Measurements from ENCODE around the gene SPNS3.

SPNS3 gene

DNA sequence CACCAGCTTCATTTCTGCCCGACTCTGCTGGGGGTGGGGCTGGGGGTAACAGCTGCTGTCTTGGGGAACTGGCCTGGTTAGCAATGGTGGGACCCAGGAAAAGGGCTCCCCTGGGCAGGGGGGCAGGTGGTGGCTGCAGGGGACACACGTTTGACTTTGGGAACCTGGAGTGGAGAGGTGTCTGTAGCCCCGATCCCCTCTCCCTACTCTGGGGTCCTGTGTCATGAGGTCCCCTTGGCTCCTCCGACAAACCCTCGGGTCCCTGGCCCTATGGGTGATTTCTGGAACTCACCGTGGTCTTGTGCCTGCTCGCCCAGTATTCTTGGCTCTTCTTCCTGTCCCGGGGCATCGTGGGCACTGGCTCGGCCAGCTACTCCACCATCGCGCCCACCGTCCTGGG, 12.0 kb downstream of the SPNS3 start:
- peaks cover 0 to 3% of the 10 kb centered on the region in 2 donors for H3K27me3 ChIP-seq
- peaks cover 0 to 4% (median 2%) of the 10 kb centered on the region in 4 donors for H3K4me1 ChIP-seq
- H3K9me3 ChIP-seq: no peaks in the 10 kb centered on the region
- H3K36me3 ChIP-seq: no peaks in the 10 kb centered on the region
- no peak for DNase-seq
- intact Hi-C loops (cut with DNase I; ENCODE audit: low total_unique reads): no loop called here
- H3K27ac ChIP-seq: no peak overlapping the region
- H3K4me3 ChIP-seq: no peak overlapping the region
- no peak for TF ChIP-seq CTCF (IDR thresholded peaks at IDR 0.05)

DNA sequence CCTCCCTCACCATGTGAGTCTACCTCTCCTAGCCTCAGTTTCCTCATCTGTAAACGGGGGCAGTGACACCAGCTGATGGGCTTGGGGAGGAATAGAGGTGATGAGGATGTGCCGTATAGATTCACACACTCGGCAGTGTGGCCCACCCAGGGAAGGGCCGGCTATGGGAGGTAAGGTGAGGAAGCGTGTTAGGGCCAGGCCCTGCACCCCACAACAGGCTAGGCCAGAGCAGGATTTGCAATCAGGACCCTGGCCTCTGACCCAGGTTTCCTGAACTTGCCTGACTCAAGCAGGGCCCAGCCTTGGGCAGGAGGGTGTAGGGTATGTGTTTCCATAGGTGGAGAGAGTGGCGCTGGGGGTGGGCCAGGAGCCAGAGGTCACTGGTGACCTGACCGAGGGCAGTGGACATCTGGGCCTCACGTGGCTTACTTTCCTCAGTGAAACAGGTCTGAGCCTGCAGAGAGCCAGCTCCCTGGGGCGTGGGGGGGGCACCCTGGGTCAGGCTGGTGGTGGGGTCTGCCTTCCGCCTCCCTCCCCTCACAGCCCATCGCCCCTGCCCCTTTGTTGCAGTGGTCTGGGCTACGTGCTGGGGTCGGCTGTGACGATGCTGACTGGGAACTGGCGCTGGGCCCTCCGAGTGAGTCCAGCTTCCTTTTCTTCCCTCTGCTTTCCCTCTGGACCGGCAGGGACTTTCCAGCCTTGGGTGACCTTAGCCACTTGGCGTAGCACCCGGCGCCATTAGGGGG, 12.8 kb downstream of the SPNS3 start:
- Histone ChIP-seq H3K36me3 (no peaks in the 10 kb centered on the region), H3K27ac (no peak overlapping the region), H3K9me3 (no peaks in the 10 kb centered on the region), H3K27me3 (no peaks in the 10 kb centered on the region), H3K4me3 (no peak overlapping the region), H3K4me1 (peaks cover 0 to 4% (median 2%) of the 10 kb centered on the region in 4 donors)
- intact Hi-C loops (cut with DNase I; ENCODE audit: low total_unique reads): no loop called here
- no peak for DNase-seq
- no peak for TF ChIP-seq CTCF (IDR thresholded peaks at IDR 0.05)

GRCh38 chr17:4448197-4448980, 14.6 kb downstream of the SPNS3 start:
- Histone ChIP-seq H3K4me1 (peaks cover 0 to 4% (median 2%) of the 10 kb centered on the region in 4 donors), H3K4me3 (no peak overlapping the region), H3K27ac (no peak overlapping the region), H3K9me3 (no peaks in the 10 kb centered on the region), H3K27me3 (no peaks in the 10 kb centered on the region), H3K36me3 (no peaks in the 10 kb centered on the region)
- intact Hi-C loops (cut with DNase I; ENCODE audit: low total_unique reads): no loop called here
- no peak for DNase-seq
- no peak for TF ChIP-seq CTCF (IDR thresholded peaks at IDR 0.05)

DNA sequence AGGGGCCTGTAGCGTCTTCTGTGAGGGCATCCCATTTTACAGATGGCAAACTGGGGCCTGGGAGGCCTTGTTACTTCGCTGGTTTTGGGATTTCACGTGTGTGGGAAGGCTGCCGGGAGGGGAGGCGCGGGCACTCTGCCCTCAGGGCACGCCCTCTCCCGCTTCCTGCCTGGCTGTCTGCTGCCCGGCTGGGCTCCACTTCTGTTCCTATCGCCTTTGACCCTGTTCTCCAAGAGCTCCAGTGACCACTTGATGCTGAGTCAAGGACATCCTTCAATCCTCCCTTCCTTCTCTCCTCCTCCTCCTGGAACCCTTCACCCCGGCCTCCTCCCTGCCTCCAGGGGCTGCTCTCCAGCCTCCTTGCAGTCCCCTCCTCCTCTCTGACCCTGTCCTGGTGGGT, 16.0 kb downstream of the SPNS3 start:
- TF ChIP-seq CTCF (IDR thresholded peaks at IDR 0.05): no peak
- H3K4me3 ChIP-seq: no peak overlapping the region
- intact Hi-C loops (cut with DNase I; ENCODE audit: low total_unique reads): no loop called here
- H3K4me1 ChIP-seq: peaks cover 0 to 3% (median 1%) of the 10 kb centered on the region in 4 donors
- H3K36me3 ChIP-seq: no peaks in the 10 kb centered on the region
- no peak overlapping the region for H3K27ac ChIP-seq
- no peaks in the 10 kb centered on the region for H3K27me3 ChIP-seq
- DNase-seq: no peak
- no peaks in the 10 kb centered on the region for H3K9me3 ChIP-seq

- H3K4me3 ChIP-seq: no peak overlapping the region
- no peak for DNase-seq
- no peaks in the 10 kb centered on the region for H3K9me3 ChIP-seq
- no peaks in the 10 kb centered on the region for H3K27me3 ChIP-seq
- no peaks in the 10 kb centered on the region for H3K36me3 ChIP-seq
- no peak overlapping the region for H3K27ac ChIP-seq
- TF ChIP-seq CTCF (IDR thresholded peaks at IDR 0.05): no peak
- peaks cover 0 to 3% (median 0%) of the 10 kb centered on the region in 4 donors for H3K4me1 ChIP-seq
- intact Hi-C loops (cut with DNase I; ENCODE audit: low total_unique reads): no loop called here
Observed at GRCh38 chr17:4450710-4451316, 17.1 kb downstream of the SPNS3 start.
